HCT116 (cell line): ENCODE results near the gene MEIOB. TPM values are rescaled to one million over a fixed set of nuclear protein-coding genes. Genes with fewer than 3 reads are reported as not detected.

ENCODE experiments used
- ATAC-seq: fragments of 200-7000 bp; cut with Tn5 transposase; 2 replicates; pipeline ENCODE4 v1.9.1; 2020; ENCODE audit warnings: mild to moderate bottlenecking, moderate library complexity
- BruUV-seq: library from RNA; stranded (reverse); fragments of 400-500 nt; replicated peaks from 2 replicates; lab custom pipeline; 2021; lab: Mats Ljungman, UMichigan
- CTCF ChIA-PET: fragments of 300-600 bp; sonication (Branson Sonifier 250); formaldehyde crosslinking; loops from one replicate; lab custom pipeline; 2021; ENCODE audit warnings: antibody characterized with exemption; lab: Charles Lee
- POLR2A ChIA-PET: fragments of 300-600, 350-600 bp; sonication (Branson Sonifier 250); formaldehyde crosslinking; loops from one replicate; lab custom pipeline; 2021; ENCODE audit warnings: antibody characterized with exemption; lab: Charles Lee
- RAD21 ChIA-PET, 2 experiments: fragments of 300-600 bp; sonication (Branson Sonifier 250); formaldehyde crosslinking; loops; one replicate each; lab custom pipeline; 2023; ENCODE audit warnings: low total read pairs in 2 of 2; ENCODE audit not compliant: uncharacterized antibody in 2 of 2, unreplicated experiment in 2 of 2, low non-redundant PET in 1 of 2; lab: Charles Lee
- DNase-seq: peaks from one replicate; pipeline ENCODE4 v3.0.0-alpha.2; 2010; ENCODE audit warnings: low read depth, low spot score
- H2AFZ ChIP-seq: fragments of 200-600 bp; shearing (Covaris generic), sonication (generic); 2 replicates; pipeline ENCODE4 v1.6.1; 2017; ENCODE audit warnings: low read depth, mixed run types, mixed read lengths, antibody characterized with exemption, low read length; ENCODE audit not compliant: poor library complexity, severe bottlenecking
- H3K27ac ChIP-seq: 2 replicates; pipeline ENCODE4 v1.5.1; 2012; ENCODE audit warnings: low read depth, low read length
- H3K27me3 ChIP-seq: fragments of 200-600 bp; sonication (generic); 2 replicates; pipeline ENCODE4 v1.6.1; 2016; ENCODE audit warnings: mixed run types, low read length, mixed read lengths; ENCODE audit not compliant: insufficient read depth
- H3K36me3 ChIP-seq, 2 experiments: fragments of 200-500 bp in 1 of 2; fragments of 200-600 bp in 1 of 2; sonication (Bioruptor generic) in 1 of 2; sonication (generic) in 1 of 2; 2 replicates each; pipeline versions ENCODE4 v1.5.1 to v1.6.1; 2014 to 2016; ENCODE audit warnings: low read length in 2 of 2, inconsistent platforms in 1 of 2, mixed read lengths in 1 of 2, mixed run types in 1 of 2; ENCODE audit not compliant: insufficient read depth in 2 of 2, control insufficient read depth in 1 of 2
- H3K4me1 ChIP-seq, 2 experiments: fragments of 200-600 bp in 1 of 2; sonication (generic) in 1 of 2; 2 replicates each; pipeline versions ENCODE4 v1.5.1 to v1.6.1; 2012 to 2017; ENCODE audit warnings: low read length in 2 of 2, inconsistent platforms in 1 of 2, mild to moderate bottlenecking in 1 of 2, mixed read lengths in 1 of 2, mixed run types in 1 of 2, moderate library complexity in 1 of 2; ENCODE audit not compliant: insufficient read depth in 2 of 2, control insufficient read depth in 1 of 2
- H3K4me2 ChIP-seq: fragments of 200-600 bp; sonication (generic); 2 replicates; pipeline ENCODE4 v1.6.1; 2017; ENCODE audit warnings: mixed run types, low read length, mixed read lengths
- H3K4me3 ChIP-seq, 2 experiments: fragments of 200-600 bp in 1 of 2; sonication (generic) in 1 of 2; replicated peaks in 1 of 2; 2 replicates each; pipeline ENCODE4 v1.5.1; 2011 to 2016; ENCODE audit warnings: low read length in 2 of 2, control low read depth in 1 of 2, low read depth in 1 of 2, mild to moderate bottlenecking in 1 of 2, mixed read lengths in 1 of 2, mixed run types in 1 of 2
- H3K79me2 ChIP-seq: fragments of 200-600 bp; sonication (generic); 2 replicates; pipeline ENCODE4 v1.6.1; 2017; ENCODE audit warnings: mild to moderate bottlenecking, mixed run types, low read length, moderate library complexity, mixed read lengths; ENCODE audit not compliant: insufficient read depth
- H3K9ac ChIP-seq: fragments of 200-600 bp; sonication (generic); 2 replicates; pipeline ENCODE4 v1.6.1; 2016; ENCODE audit warnings: low read length, mixed read lengths
- H3K9me2 ChIP-seq: fragments of 200-600 bp; sonication (generic), shearing (Covaris generic); 2 replicates; pipeline ENCODE4 v1.6.1; 2017; ENCODE audit warnings: mixed run types, mild to moderate bottlenecking, moderate library complexity; ENCODE audit not compliant: insufficient read depth
- H3K9me3 ChIP-seq, 2 experiments: fragments of 200-500 bp in 1 of 2; fragments of 200-600 bp in 1 of 2; sonication (Bioruptor generic) in 1 of 2; sonication (generic) in 1 of 2; 2 replicates each; pipeline ENCODE4 v1.6.1; 2014 to 2017; ENCODE audit warnings: low read length in 2 of 2, mixed read lengths in 2 of 2, inconsistent platforms in 1 of 2, low read depth in 1 of 2, mild to moderate bottlenecking in 1 of 2, mixed run types in 1 of 2, moderate library complexity in 1 of 2; ENCODE audit not compliant: control insufficient read depth in 1 of 2, insufficient read depth in 1 of 2
- H4K20me1 ChIP-seq: fragments of 200-600 bp; sonication (generic), shearing (Covaris generic); 2 replicates; pipeline ENCODE4 v1.6.1; 2017; ENCODE audit warnings: mixed run types, mild to moderate bottlenecking, moderate library complexity; ENCODE audit not compliant: insufficient read depth
- CBX3 ChIP-seq: IDR thresholded peaks from 2 replicates; pipeline ENCODE4 v1.6.1; 2012; ENCODE audit warnings: low read depth
- CEBPB ChIP-seq: IDR thresholded peaks from 2 replicates; pipeline ENCODE4 v1.6.1; 2012; ENCODE audit warnings: low read depth
- CTCF ChIP-seq, 3 experiments: fragments of 200-600 bp in 1 of 3; sonication (generic) in 1 of 3; IDR thresholded peaks in 2 of 3; conservative IDR thresholded peaks in 1 of 3; 2 replicates each; pipeline ENCODE4 v1.5.1; 2012 to 2017; ENCODE audit warnings: low read depth in 2 of 3, low read length in 2 of 3, antibody characterized with exemption in 1 of 3, borderline replicate concordance in 1 of 3, control low read depth in 1 of 3, mild to moderate bottlenecking in 1 of 3, mixed read lengths in 1 of 3, mixed run types in 1 of 3, moderate library complexity in 1 of 3; ENCODE audit not compliant: insufficient read depth in 1 of 3
- EGR1 ChIP-seq: IDR thresholded peaks from 2 replicates; pipeline ENCODE4 v1.6.1; 2012; ENCODE audit warnings: low read depth
- ELF1 ChIP-seq: IDR thresholded peaks from 2 replicates; pipeline ENCODE4 v1.6.1; 2012; ENCODE audit warnings: low read depth, borderline replicate concordance
- EZH2 ChIP-seq: fragments of 200-600 bp; sonication (generic); IDR thresholded peaks from 2 replicates; pipeline ENCODE4 v1.6.1; 2017; ENCODE audit warnings: antibody characterized with exemption, mixed run types
- EZH2phosphoT487 ChIP-seq: fragments of 200-600 bp; IDR thresholded peaks from 2 replicates; pipeline ENCODE4 v1.6.1; 2018; ENCODE audit warnings: antibody characterized with exemption, borderline replicate concordance
- FOSL1 ChIP-seq: IDR thresholded peaks from 2 replicates; pipeline ENCODE4 v1.6.1; 2012; ENCODE audit warnings: low read depth
- JUND ChIP-seq: IDR thresholded peaks from 2 replicates; pipeline ENCODE4 v1.6.1; 2012
- MAX ChIP-seq: IDR thresholded peaks from 2 replicates; pipeline ENCODE4 v1.6.1; 2012
- POLR2A ChIP-seq: IDR thresholded peaks from 2 replicates; pipeline ENCODE4 v1.7.0; 2011; ENCODE audit warnings: borderline replicate concordance; ENCODE audit not compliant: insufficient read depth, insufficient read length; ENCODE audit errors: extremely low read depth
- POLR2AphosphoS5 ChIP-seq: IDR thresholded peaks from 2 replicates; pipeline ENCODE4 v1.6.1; 2011; ENCODE audit warnings: mild to moderate bottlenecking, low read depth, low read length, moderate library complexity
- SIN3A ChIP-seq: IDR thresholded peaks from 2 replicates; pipeline ENCODE4 v1.6.1; 2012; ENCODE audit warnings: low read depth
- SP1 ChIP-seq: IDR thresholded peaks from 2 replicates; pipeline ENCODE4 v1.6.1; 2012; ENCODE audit warnings: low read depth
- TCF7L2 ChIP-seq: IDR thresholded peaks from 2 replicates; pipeline ENCODE4 v1.7.0; 2011; ENCODE audit warnings: borderline replicate concordance, inconsistent platforms; ENCODE audit not compliant: insufficient read depth, insufficient read length; ENCODE audit errors: extremely low read depth
- YY1 ChIP-seq: IDR thresholded peaks from 2 replicates; pipeline ENCODE4 v1.6.1; 2011; ENCODE audit warnings: low read length, low read depth, moderate library complexity, mild to moderate bottlenecking; ENCODE audit not compliant: insufficient replicate concordance; ENCODE audit errors: extremely low read depth
- ZBTB33 ChIP-seq: IDR thresholded peaks from 2 replicates; pipeline ENCODE4 v1.6.1; 2011; ENCODE audit warnings: mild to moderate bottlenecking, low read length, moderate library complexity; ENCODE audit not compliant: insufficient replicate concordance; ENCODE audit errors: extremely low read depth
- ZFX ChIP-seq: fragments of 450-650 bp; IDR thresholded peaks from 2 replicates; pipeline ENCODE4 v1.6.1; 2017
- ZNF274 ChIP-seq: fragments of 200-500 bp; sonication (Bioruptor generic); IDR thresholded peaks from 2 replicates; pipeline ENCODE4 v1.6.1; 2014; ENCODE audit warnings: mild to moderate bottlenecking, low read depth, low read length, inconsistent platforms
- intact Hi-C: fragments of 100-400 bp; cut with micrococcal nuclease; formaldehyde crosslinking; loops from 2 replicates; pipeline ENCODE4 v1.10.0; 2022
- total RNA-seq: library from RNA; stranded (reverse); gene quantifications from one replicate; pipeline ENCODE4 v1.2.1, GENCODE V29; 2021; ENCODE audit not compliant: unreplicated experiment
- TF ChIP-seq, protein P1 (sequence below): IDR thresholded peaks from 2 replicates; pipeline ENCODE4 v1.6.1; 2012

The MEIOB gene
- total RNA-seq, 1 experiment from 2014 or later, result 0.59 TPM

GRCh38 chr16:1857433-1858097 is 14.4 kb downstream of the MEIOB start:
- Histone ChIP-seq H3K9me2 (no peaks in the 10 kb centered on the region), H3K4me1 (peaks cover 6 to 7% of the 10 kb centered on the region in 2 experiments; a peak in 3 of 4 replicates), H3K4me2 (no peak overlapping the region), H3K9ac (no peak overlapping the region), H3K27ac (no peak overlapping the region), H3K27me3 (no peaks in the 10 kb centered on the region; the same call in 1 of the 2 replicates), H3K36me3 (no peaks in the 10 kb centered on the region), H3K9me3 (no peaks in the 10 kb centered on the region), H4K20me1 (no peaks in the 10 kb centered on the region), H3K4me3 (no peak overlapping the region), H2AFZ (no peak overlapping the region), H3K79me2 (no peaks in the 10 kb centered on the region)
- BruUV-seq, result no TSS peak
- POLR2A ChIA-PET, result interaction anchor here (1.0 kb wide), 1 partner anchor 107 kb away, joined by 4 read pairs; the partner anchor contains the start of gene RPS2
- CTCF ChIA-PET, result no interaction called here
- no peak for DNase-seq
- RAD21 ChIA-PET, result no interaction called here
- no peak for ATAC-seq
- no peak for TF ChIP-seq CBX3
- TF ChIP-seq ZNF274, result no peak
- TF ChIP-seq POLR2AphosphoS5, result no peak
- no peak for TF ChIP-seq EZH2phosphoT487
- TF ChIP-seq ZFX, result no peak
- no peak for TF ChIP-seq MAX
- no peak for TF ChIP-seq JUND
- no peak for TF ChIP-seq FOSL1
- TF ChIP-seq ELF1, result no peak
- no peak for TF ChIP-seq CTCF (IDR thresholded peaks at IDR 0.05 in 2 of 3, conservative IDR thresholded peaks at IDR 0.05 in 1 of 3; ENCODE audit: borderline replicate concordance in 1 of 3, insufficient read depth in 1 of 3, low read depth in 2 of 3, low read length in 2 of 3)
- no peak for TF ChIP-seq EZH2
- TF ChIP-seq SP1, result no peak
- no peak for TF ChIP-seq POLR2A
- TF ChIP-seq TCF7L2, result no peak
- no peak for TF ChIP-seq SIN3A
- TF ChIP-seq YY1, result no peak
- TF ChIP-seq, protein P1, sequence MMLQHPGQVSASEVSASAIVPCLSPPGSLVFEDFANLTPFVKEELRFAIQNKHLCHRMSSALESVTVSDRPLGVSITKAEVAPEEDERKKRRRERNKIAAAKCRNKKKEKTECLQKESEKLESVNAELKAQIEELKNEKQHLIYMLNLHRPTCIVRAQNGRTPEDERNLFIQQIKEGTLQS, result no peak
- TF ChIP-seq CEBPB, result no peak
- no peak for TF ChIP-seq EGR1
- TF ChIP-seq ZBTB33, result no peak
- intact Hi-C loops, result no loop called here
